Ovary (tissue), 9 donors: Measurements from ENCODE around the gene LTBR. TPM values are rescaled to one million over a fixed set of nuclear protein-coding genes. Genes with fewer than 3 reads are reported as not detected.

Experiments used
- DNase-seq, 5 donors: peaks; one replicate each; pipeline ENCODE4 v3.0.0-alpha.2; 2019 to 2020
- H3K27ac ChIP-seq, 2 donors: fragments of 200-600 bp; one replicate each; pipeline versions ENCODE4 v1.5.1 to v1.8.0; 2019 to 2022
- H3K27me3 ChIP-seq: fragments of 200-600 bp; one replicate; pipeline ENCODE4 v1.8.0; 2022
- H3K36me3 ChIP-seq: fragments of 200-600 bp; sonication (generic); one replicate; pipeline ENCODE4 v1.5.1; 2019
- H3K4me1 ChIP-seq: one replicate; pipeline ENCODE4 v1.8.1; 2013; ENCODE audit warnings: mild to moderate bottlenecking, moderate library complexity; ENCODE audit not compliant: insufficient read depth
- H3K4me3 ChIP-seq: fragments of 200-600 bp; sonication (generic); one replicate; pipeline ENCODE4 v1.5.1; 2017
- H3K9me3 ChIP-seq, 2 donors: fragments of 200-600 bp in 1 of 2; sonication (generic) in 1 of 2; one replicate each; pipeline versions ENCODE4 v1.5.1 to v1.8.1; 2013 to 2019; ENCODE audit warnings: mild to moderate bottlenecking in 1 of 2, moderate library complexity in 1 of 2
- CTCF ChIP-seq, 3 donors: fragments of 450-650 bp in 2 of 3; fragments of 200-600 bp in 1 of 3; IDR thresholded peaks; one replicate each; pipeline versions ENCODE4 v1.5.1 to v1.8.0; 2016 to 2022; ENCODE audit warnings: antibody characterized with exemption in 3 of 3, mild to moderate bottlenecking in 1 of 3
- EP300 ChIP-seq: sonication (generic); formaldehyde crosslinking; IDR thresholded peaks from one replicate; pipeline ENCODE4 v1.6.1; 2017; ENCODE audit warnings: antibody characterized with exemption
- POLR2A ChIP-seq: fragments of 450-650 bp; IDR thresholded peaks from one replicate; pipeline ENCODE4 v1.6.1; 2017; ENCODE audit warnings: antibody characterized with exemption, mild to moderate bottlenecking, moderate library complexity
- WGBS, 3 donors: extraction: QIAGEN DNeasy Blood & Tissue Kit in 1 of 3; methylation state at CpG; one replicate each; pipeline versions ENCODE4 v1.1.5 to v1.1.7; 2013 to 2017; 5-methylcytosine and 5-hydroxymethylcytosine counted together
- intact Hi-C, 4 donors: fragments of 100-400 bp; cut with DNase I; formaldehyde crosslinking; loops; one replicate each; pipeline versions ENCODE4 v1.11.0 to v1.15.1; 2022 to 2023
- polyA plus RNA-seq, 2 donors: library from polyadenylated mRNA; stranded (reverse); fragments of 200-250 nt in 1 of 2; fragments of 350-450 nt in 1 of 2; fragmentation: Illumina TruSeq in 1 of 2; extraction: RNeasy Lipid Tissue Mini Kit (QIAGEN cat#74804) in 1 of 2; gene quantifications; one replicate each; pipeline ENCODE4 v1.2.3, GENCODE V29; 2013 to 2014
- total RNA-seq, 7 donors: library from RNA; depleted of rRNA in 2 of 7; stranded (reverse); fragments of >200 nt in 2 of 7; fragmentation: NEBNext Ultra II Directional in 3 of 7; extraction: Animal tissue kit (Norgen Biotek cat#: 25700) in 3 of 7; gene quantifications; one replicate each; pipeline versions ENCODE4 v1.1.0 to v1.2.4, GENCODE V29; 2016 to 2023
- donor health status: DM: no; HTN: no; CAD: no; lungs with moderate emphysema.
- donor health status: DM: no; HTN: no; CAD: no.
- donor health status: Bipolar disorder and iron deficiency.
- donor health status: DM: yes; HTN: yes; CAD: no.
- donor health status: DM: no; HTN: no; CAD: no.
- donor health status: DM: yes; HTN: yes; CAD: no.

The LTBR gene
- total and polyA plus RNA-seq, 9 donors = 21.9 to 131 (median 75.3) TPM

- 94 to 98% (median 96%) methylated on average over 10 of the region's 10 CpGs for WGBS, 3 donors
- intact Hi-C loops = no loop called here
- DNase-seq = no peak
- no peaks in the 10 kb centered on the region for H3K4me1 ChIP-seq
- no peak overlapping the region for H3K4me3 ChIP-seq
- no peaks in the 10 kb centered on the region for H3K36me3 ChIP-seq
- H3K27ac ChIP-seq = no peak overlapping the region
- TF ChIP-seq CTCF (IDR thresholded peaks at IDR 0.05) = no peak
- no peaks in the 10 kb centered on the region for H3K27me3 ChIP-seq
- H3K9me3 ChIP-seq = no peaks in the 10 kb centered on the region
Measured at GRCh38 chr12:6407236-6407954, 23.4 kb downstream of the LTBR start.

DNA sequence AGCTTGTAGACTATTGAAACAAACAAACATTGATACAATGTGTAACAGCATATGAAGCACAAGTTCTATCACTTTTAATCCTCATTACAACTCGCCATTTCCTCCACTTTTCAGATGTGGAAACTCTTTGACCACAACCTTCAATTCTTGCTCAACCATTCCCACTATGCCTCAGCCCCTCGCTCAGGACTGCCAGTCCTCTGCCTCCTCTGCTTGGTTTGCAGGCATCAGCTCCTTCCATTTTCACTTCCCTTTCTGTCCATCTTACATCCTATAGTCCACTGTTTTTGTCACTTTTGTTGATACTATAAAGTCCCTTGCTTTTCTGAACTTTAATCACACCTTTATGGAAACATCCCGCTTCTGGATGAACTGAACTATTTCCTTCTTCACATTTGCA, 32.6 kb downstream of the LTBR start:
- Histone ChIP-seq H3K4me3 (no peak overlapping the region), H3K27ac (no peak overlapping the region), H3K27me3 (no peaks in the 10 kb centered on the region), H3K36me3 (no peaks in the 10 kb centered on the region), H3K9me3 (no peaks in the 10 kb centered on the region), H3K4me1 (peaks cover 7% of the 10 kb centered on the region)
- no peak for DNase-seq
- intact Hi-C loops = no loop called here
- TF ChIP-seq POLR2A = no peak
- 94 to 96% (median 95%) methylated on average over 3 of the region's 3 CpGs for whole genome bisulfite sequencing, 3 donors

DNA sequence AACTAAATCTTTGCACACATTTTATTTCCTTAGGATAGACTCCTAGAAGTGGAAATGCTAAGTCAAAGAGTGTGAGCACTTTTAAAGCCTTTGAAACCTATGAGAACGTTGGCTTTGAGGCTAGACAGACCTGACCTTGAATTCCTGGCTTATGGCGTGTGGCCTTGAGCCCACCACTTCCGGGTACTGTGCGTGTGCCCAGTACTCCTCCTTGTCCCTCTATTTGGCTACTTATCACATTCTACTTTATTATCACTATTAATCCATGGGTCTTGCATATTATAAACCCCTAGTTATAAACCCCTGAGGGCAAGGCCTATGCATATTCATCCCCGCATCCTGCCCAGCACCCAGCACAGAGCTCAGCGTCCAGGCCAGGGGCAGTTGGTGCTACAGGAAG, 34.8 kb downstream of the LTBR start:
- no peaks in the 10 kb centered on the region for H3K27me3 ChIP-seq
- WGBS, 3 donors = 24 to 36% (median 33%) methylated on average over 6 of the region's 6 CpGs
- intact Hi-C loops = no loop called here
- H3K4me3 ChIP-seq = no peak overlapping the region
- peaks cover 8% of the 10 kb centered on the region for H3K4me1 ChIP-seq
- TF ChIP-seq CTCF (IDR thresholded peaks at IDR 0.05) (no peak), EP300 (no peak), POLR2A (no peak)
- no peaks in the 10 kb centered on the region for H3K36me3 ChIP-seq
- H3K9me3 ChIP-seq = no peaks in the 10 kb centered on the region
- peak overlapping the region in 1 of 2 donors; percentile 30 for H3K27ac ChIP-seq
- DNase-seq = peak in 1 of 5 donors; percentile 64

DNA sequence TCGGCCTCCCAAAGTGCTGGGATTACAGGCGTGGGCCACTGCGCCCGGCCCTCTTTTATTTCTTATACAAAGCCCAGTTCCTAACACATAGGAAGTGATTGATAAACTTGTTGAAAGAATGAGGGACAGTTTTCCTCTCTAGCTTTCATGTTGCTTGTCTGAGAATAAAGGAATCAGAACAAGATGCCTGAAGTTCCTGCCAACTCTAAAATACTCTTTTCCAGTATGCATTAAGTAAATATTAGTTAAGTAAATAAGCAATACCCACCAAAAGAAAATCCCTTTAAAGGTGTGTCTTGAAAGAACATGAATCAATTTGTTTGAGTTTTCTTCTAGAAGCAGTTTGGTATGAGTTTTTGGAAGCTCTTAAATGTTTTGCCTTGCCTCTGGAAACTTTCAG, 36.4 kb downstream of the LTBR start:
- Histone ChIP-seq H3K27ac (no peak overlapping the region), H3K27me3 (no peaks in the 10 kb centered on the region), H3K4me1 (peaks cover 8% of the 10 kb centered on the region), H3K9me3 (no peaks in the 10 kb centered on the region), H3K36me3 (no peaks in the 10 kb centered on the region), H3K4me3 (no peak overlapping the region)
- no peak for DNase-seq
- no peak for TF ChIP-seq CTCF (IDR thresholded peaks at IDR 0.05)
- no peak for TF ChIP-seq POLR2A
- TF ChIP-seq EP300 = no peak
- intact Hi-C loops = loop anchor here (5.0 kb wide), 4 partner anchors 42 to 117 kb away; partner anchors contain the start of gene GAPDH (in 1 of the 4)
- 30 to 57% (median 45%) methylated on average over 4 of the region's 4 CpGs for WGBS, 3 donors

GRCh38 chr12:6423267-6424007, 39.5 kb downstream of the LTBR start:
- 4 to 5% (median 5%) methylated on average over 9 of the region's 9 CpGs for WGBS, 3 donors
- no peak overlapping the region for H3K27ac ChIP-seq
- no peaks in the 10 kb centered on the region for H3K9me3 ChIP-seq
- peak; percentile 80 to 90 (median 88) for DNase-seq
- no peaks in the 10 kb centered on the region for H3K36me3 ChIP-seq
- peak; percentile 36 for TF ChIP-seq POLR2A
- peak; percentile 70 to 93 (median 86) for TF ChIP-seq CTCF (IDR thresholded peaks at IDR 0.05)
- TF ChIP-seq EP300 = no peak
- H3K4me1 ChIP-seq = peaks cover 6% of the 10 kb centered on the region
- intact Hi-C loops = loop anchor here (2.0 to 5.0 kb wide), 5 partner anchors 39 to 114 kb away; partner anchors contain the start of gene GAPDH (in 1 of the 4)
- H3K27me3 ChIP-seq = no peaks in the 10 kb centered on the region
- no peak overlapping the region for H3K4me3 ChIP-seq
